HEK293 (cell line): ENCODE measurements around the gene ERGIC1.

Experiments used
- CTCF ChIP-seq: fragments of 450-650 bp; formaldehyde crosslinking; IDR thresholded peaks from 2 replicates; pipeline ENCODE4 v1.5.1; 2016; ENCODE audit warnings: missing biosample characterization, missing genetic modification characterization
- ZNF146 ChIP-seq: fragments of 450-650 bp; formaldehyde crosslinking; IDR thresholded peaks from 2 replicates; pipeline ENCODE4 v1.5.1; 2016; ENCODE audit warnings: missing biosample characterization, missing genetic modification characterization
- ZNF274 ChIP-seq, 2 experiments: fragments of 200-500 bp in 1 of 2; fragments of 450-650 bp in 1 of 2; sonication (Bioruptor generic) in 1 of 2; formaldehyde crosslinking in 1 of 2; IDR thresholded peaks; 2 replicates each; pipeline versions ENCODE4 v1.5.1 to v1.6.1; 2014 to 2016; ENCODE audit warnings: borderline replicate concordance in 1 of 2, inconsistent platforms in 1 of 2, low read length in 1 of 2, missing biosample characterization in 1 of 2, missing genetic modification characterization in 1 of 2
- ZNF48 ChIP-seq: fragments of 450-650 bp; formaldehyde crosslinking; IDR thresholded peaks from 2 replicates; pipeline ENCODE4 v1.5.1; 2016; ENCODE audit warnings: missing biosample characterization, missing genetic modification characterization
- ZNF658 ChIP-seq: fragments of 450-650 bp; formaldehyde crosslinking; IDR thresholded peaks from 2 replicates; pipeline ENCODE4; 2016; ENCODE audit warnings: missing biosample characterization, missing genetic modification characterization

- TF ChIP-seq ZNF146 (tag by site-specific recombination) (no peak), CTCF (no peak), ZNF274 (IDR thresholded peaks at IDR 0.05; ENCODE audit: low read length) (no peak), ZNF274 (tag by site-specific recombination; IDR thresholded peaks at IDR 0.05; ENCODE audit: borderline replicate concordance) (no peak), ZNF658 (no peak), ZNF48 (tag by site-specific recombination) (no peak)
Measured at GRCh38 chr5:172883066-172883465, 49.0 kb downstream of the ERGIC1 start.
